Fibroblast of lung (primary cell): Measurements from ENCODE around the gene EDEM1.

ENCODE experiments used
- EZH2 ChIP-seq: IDR thresholded peaks from 2 replicates; pipeline ENCODE4 v1.5.1; 2012; ENCODE audit warnings: low read length, control low read depth, mild to moderate bottlenecking; ENCODE audit errors: missing control alignments
- TF ChIP-seq, protein P1 (sequence below), 2 donors: IDR thresholded peaks in 1 of 2; conservative IDR thresholded peaks in 1 of 2; 1 replicate in 1 of 2; 2 replicates in 1 of 2; pipeline ENCODE4 v1.5.1; 2011 to 2012; ENCODE audit warnings: low read length in 2 of 2, control low read depth in 1 of 2, inconsistent platforms in 1 of 2, low read depth in 1 of 2, mild to moderate bottlenecking in 1 of 2

GRCh38 chr3:5172018-5172417, 15.5 kb upstream of the EDEM1 start:
- TF ChIP-seq, protein P1, sequence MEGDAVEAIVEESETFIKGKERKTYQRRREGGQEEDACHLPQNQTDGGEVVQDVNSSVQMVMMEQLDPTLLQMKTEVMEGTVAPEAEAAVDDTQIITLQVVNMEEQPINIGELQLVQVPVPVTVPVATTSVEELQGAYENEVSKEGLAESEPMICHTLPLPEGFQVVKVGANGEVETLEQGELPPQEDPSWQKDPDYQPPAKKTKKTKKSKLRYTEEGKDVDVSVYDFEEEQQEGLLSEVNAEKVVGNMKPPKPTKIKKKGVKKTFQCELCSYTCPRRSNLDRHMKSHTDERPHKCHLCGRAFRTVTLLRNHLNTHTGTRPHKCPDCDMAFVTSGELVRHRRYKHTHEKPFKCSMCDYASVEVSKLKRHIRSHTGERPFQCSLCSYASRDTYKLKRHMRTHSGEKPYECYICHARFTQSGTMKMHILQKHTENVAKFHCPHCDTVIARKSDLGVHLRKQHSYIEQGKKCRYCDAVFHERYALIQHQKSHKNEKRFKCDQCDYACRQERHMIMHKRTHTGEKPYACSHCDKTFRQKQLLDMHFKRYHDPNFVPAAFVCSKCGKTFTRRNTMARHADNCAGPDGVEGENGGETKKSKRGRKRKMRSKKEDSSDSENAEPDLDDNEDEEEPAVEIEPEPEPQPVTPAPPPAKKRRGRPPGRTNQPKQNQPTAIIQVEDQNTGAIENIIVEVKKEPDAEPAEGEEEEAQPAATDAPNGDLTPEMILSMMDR (conservative IDR thresholded peaks at IDR 0.05 in 1 of 2, IDR thresholded peaks at IDR 0.05 in 1 of 2; ENCODE audit: low read depth in 1 of 2, low read length in 2 of 2), result no peak
- no peak for TF ChIP-seq EZH2
